ENCODE results near the gene ONECUT3.

ONECUT3 gene

GRCh38 chr19:1769645-1769985, 16.3 kb downstream of the ONECUT3 start:
- Histone ChIP-seq H3K27me3 (ENCODE audit: insufficient read depth, low read depth, severe bottlenecking) (peaks cover 74% of the 10 kb centered on the region), H3K27ac (no peak overlapping the region), H3K4me3 (ENCODE audit: low read depth, low read length) (no peak overlapping the region), H3K9me3 (ENCODE audit: severe bottlenecking) (peaks cover 19% of the 10 kb centered on the region), H3K36me3 (no peaks in the 10 kb centered on the region)
- no peak for TF ChIP-seq CTCF (IDR thresholded peaks at IDR 0.05; ENCODE audit: low read depth, low read length)
- no peak for DNase-seq

- no peak for TF ChIP-seq CTCF (IDR thresholded peaks at IDR 0.05; ENCODE audit: low read depth, low read length)
- Histone ChIP-seq H3K9me3 (ENCODE audit: severe bottlenecking) (peaks cover 24% of the 10 kb centered on the region), H3K36me3 (no peaks in the 10 kb centered on the region), H3K27me3 (ENCODE audit: insufficient read depth, low read depth, severe bottlenecking) (peaks cover 75% of the 10 kb centered on the region), H3K27ac (no peak overlapping the region), H3K4me3 (ENCODE audit: low read depth, low read length) (no peak overlapping the region)
- DNase-seq: no peak
These were observed 17.7 kb downstream of the ONECUT3 start for GRCh38 chr19:1770866-1771576.

GRCh38 chr19:1773184-1773583, 19.9 kb downstream of the ONECUT3 start:
- no peaks in the 10 kb centered on the region for H3K36me3 ChIP-seq
- no peak for DNase-seq
- peaks cover 76% of the 10 kb centered on the region for H3K27me3 ChIP-seq (ENCODE audit: insufficient read depth, low read depth, severe bottlenecking)
- no peak overlapping the region for H3K27ac ChIP-seq
- TF ChIP-seq CTCF (IDR thresholded peaks at IDR 0.05; ENCODE audit: low read depth, low read length): no peak
- H3K9me3 ChIP-seq (ENCODE audit: severe bottlenecking): peaks cover 24% of the 10 kb centered on the region
- no peak overlapping the region for H3K4me3 ChIP-seq (ENCODE audit: low read depth, low read length)

GRCh38 chr19:1774989-1775772, 21.9 kb downstream of the ONECUT3 start:
- Histone ChIP-seq H3K27ac (no peak overlapping the region), H3K9me3 (ENCODE audit: severe bottlenecking) (peaks cover 20% of the 10 kb centered on the region), H3K4me3 (ENCODE audit: low read depth, low read length) (no peak overlapping the region), H3K36me3 (no peaks in the 10 kb centered on the region), H3K27me3 (ENCODE audit: insufficient read depth, low read depth, severe bottlenecking) (peaks cover 73% of the 10 kb centered on the region)
- peak; percentile 76 for DNase-seq
- peak; percentile 85 for TF ChIP-seq CTCF (IDR thresholded peaks at IDR 0.05; ENCODE audit: low read depth, low read length)

- no peak for TF ChIP-seq CTCF (IDR thresholded peaks at IDR 0.05; ENCODE audit: low read depth, low read length)
- peaks cover 66% of the 10 kb centered on the region for H3K27me3 ChIP-seq (ENCODE audit: insufficient read depth, low read depth, severe bottlenecking)
These were observed 22.8 kb downstream of the ONECUT3 start for GRCh38 chr19:1775951-1776605.

More at GRCh38 chr19:1775951-1776605, 22.8 kb downstream of the ONECUT3 start:
- Histone ChIP-seq H3K36me3 (no peaks in the 10 kb centered on the region), H3K27ac (no peak overlapping the region), H3K9me3 (ENCODE audit: severe bottlenecking) (peaks cover 14% of the 10 kb centered on the region), H3K4me3 (ENCODE audit: low read depth, low read length) (peak overlapping the region; percentile 8; the same call in 1 of the 2 replicates)
- no peak for DNase-seq
